HK-2 (cell line): ENCODE measurements around the gene SCLT1.
A peak's percentile ranks its signal among the peaks of the same experiment; 100 is the strongest.
"Not testable (repeated sequence)": the region's sequence is repeated elsewhere in the genome, so short reads cannot be mapped to it uniquely, and the experiment has no call there.

Experiments
- DNase-seq: peaks from one replicate; pipeline ENCODE4 v3.0.0-alpha.2; 2018; ENCODE audit not compliant: unreplicated experiment

SCLT1 gene

DNA sequence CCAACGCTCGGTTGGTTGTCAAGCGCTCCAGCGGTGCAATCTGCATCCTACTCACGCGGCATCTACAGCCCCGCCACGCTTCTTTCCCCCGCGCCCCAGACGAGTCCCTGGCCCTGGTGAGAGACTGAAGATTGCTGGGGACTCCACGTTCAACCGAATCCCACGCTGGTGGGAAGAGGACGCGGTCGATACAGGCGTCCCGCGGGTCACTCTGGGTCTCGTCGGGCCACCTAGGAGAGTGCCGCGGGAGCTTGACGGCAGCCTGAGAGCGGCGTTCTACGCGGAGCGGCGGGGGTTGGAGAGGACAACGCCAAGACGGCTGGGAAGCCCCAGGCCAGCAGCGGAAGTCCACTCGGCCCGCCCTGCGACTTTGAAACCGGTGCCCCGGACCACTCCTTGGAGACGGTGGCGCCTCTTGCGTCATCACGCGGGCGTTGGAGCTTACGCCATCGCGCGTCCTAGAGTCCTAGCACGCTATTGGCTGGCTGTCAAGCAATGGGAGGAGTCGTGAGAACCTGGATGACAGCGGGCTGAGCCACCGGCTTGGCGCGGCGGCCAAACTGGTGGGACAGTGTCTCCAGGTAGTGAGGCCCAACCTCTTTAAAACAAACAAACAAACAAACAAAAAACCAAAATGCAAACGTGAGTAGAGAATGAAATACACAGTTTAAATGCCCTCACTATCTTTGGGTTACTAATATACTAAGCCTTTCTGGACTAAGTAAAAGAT is at the start of gene SCLT1:
TSS of gene SCLT1 (minus strand) at position 349 of the 730 bp plus-strand sequence. CDS start 436 bp downstream, outside the sequence.
- DNase-seq, result peak; percentile 98

GRCh38 chr4:129140521-129140920 is 47.2 kb upstream of the SCLT1 start:
- no peak for DNase-seq

DNA sequence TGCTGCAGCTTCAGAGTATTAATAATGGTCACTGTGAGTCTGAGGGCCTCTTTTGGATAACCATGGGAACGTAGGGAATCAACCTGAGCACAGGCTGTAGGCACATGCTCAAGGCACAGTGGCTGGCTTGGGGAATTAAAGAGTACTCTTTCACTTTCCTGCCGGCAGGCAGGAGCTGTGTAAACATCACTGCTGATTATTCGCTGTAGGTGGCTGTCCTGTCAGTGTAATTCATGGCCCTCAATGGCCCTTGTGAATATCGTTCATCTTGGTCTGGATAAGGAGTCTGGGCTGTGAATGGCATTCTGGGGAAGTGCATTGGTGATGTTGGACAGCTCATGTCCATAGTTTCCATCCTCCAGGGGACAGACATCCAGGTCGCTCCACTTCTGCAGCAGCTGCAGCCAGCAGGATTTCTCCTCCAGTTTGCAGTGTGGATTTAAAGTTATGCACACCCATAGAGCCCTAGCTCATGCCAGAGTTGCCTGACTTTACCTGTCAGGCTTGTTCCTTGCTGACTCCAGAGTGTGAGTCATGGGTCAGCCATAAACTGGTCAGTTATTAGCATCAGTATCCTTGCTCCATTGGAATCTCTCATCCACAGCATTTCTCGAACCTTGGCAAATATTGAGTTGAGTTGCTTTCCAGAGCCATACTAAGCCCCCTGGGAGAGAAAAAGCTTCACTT is 45.6 kb upstream of the SCLT1 start:
- no peak for DNase-seq

- DNase-seq, result no peak
Observed at GRCh38 chr4:129136433-129136832, 43.1 kb upstream of the SCLT1 start.

- DNase-seq, result no peak
Observed at GRCh38 chr4:129131343-129131742, 38.0 kb upstream of the SCLT1 start.

GRCh38 chr4:129129143-129129542 is 35.8 kb upstream of the SCLT1 start:
- DNase-seq, result no peak

GRCh38 chr4:129126614-129127013 is 33.3 kb upstream of the SCLT1 start:
- not testable (repeated sequence) for DNase-seq

- no peak for DNase-seq
Observed at GRCh38 chr4:129117705-129118104, 24.4 kb upstream of the SCLT1 start.

- no peak for DNase-seq
Observed at GRCh38 chr4:129113919-129114318, 20.6 kb upstream of the SCLT1 start.

DNA sequence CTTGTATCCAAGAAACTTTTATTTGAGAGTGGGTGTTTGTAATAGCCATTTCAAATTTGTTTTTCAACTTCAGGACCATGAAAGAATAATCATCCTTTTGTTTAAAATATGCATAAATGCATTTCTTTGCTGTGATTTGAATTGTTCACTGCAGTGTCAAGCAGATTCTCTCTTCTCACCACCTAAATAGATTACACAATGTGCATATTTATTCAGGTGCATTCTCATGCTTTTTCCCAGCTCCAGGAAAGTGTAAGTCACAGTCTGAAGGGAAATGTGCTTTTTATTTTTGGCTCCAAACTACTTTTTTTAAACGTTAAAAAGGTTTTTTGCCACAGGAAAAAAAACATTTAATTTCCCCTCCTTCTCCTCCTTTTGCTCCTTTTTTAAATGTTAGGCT is 20.1 kb upstream of the SCLT1 start:
- DNase-seq, result no peak

DNA sequence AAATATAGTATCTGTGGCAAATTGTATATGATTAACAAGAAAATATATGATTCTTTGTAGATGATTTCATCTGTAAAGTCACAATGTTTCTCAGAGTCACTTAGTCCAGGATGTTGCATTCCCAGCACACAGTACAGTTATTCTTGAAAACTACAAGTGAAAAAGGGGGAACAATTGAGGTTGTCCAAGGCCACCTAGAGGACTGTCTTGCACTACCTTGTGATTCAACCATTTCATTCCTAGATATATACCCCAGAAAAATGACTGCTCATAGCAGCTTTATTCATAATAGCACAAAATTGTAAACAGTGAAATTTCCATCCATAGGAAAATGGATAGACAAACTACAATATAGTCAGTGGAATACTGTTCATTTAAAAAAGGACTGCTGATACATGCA is 18.6 kb upstream of the SCLT1 start:
- DNase-seq, result no peak

DNA sequence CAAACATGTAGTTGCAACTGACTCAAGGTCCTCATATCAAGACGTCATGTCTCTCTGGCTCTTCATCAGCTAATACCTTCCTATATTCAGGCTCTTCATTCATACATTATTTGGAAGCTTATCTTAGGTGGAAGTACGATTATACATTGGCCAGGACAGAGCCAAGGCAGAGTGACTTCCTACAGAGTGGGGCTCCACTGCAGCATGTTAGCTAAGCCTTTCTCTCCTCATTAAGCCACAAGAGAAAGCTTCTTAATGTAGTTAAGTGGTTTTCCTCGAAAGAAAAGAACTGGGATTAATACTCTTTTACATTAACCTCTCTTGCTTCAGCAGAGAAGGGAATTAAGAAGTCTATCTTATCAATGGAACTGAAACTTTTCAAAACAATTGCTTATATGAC is 17.6 kb upstream of the SCLT1 start:
- DNase-seq, result no peak

DNA sequence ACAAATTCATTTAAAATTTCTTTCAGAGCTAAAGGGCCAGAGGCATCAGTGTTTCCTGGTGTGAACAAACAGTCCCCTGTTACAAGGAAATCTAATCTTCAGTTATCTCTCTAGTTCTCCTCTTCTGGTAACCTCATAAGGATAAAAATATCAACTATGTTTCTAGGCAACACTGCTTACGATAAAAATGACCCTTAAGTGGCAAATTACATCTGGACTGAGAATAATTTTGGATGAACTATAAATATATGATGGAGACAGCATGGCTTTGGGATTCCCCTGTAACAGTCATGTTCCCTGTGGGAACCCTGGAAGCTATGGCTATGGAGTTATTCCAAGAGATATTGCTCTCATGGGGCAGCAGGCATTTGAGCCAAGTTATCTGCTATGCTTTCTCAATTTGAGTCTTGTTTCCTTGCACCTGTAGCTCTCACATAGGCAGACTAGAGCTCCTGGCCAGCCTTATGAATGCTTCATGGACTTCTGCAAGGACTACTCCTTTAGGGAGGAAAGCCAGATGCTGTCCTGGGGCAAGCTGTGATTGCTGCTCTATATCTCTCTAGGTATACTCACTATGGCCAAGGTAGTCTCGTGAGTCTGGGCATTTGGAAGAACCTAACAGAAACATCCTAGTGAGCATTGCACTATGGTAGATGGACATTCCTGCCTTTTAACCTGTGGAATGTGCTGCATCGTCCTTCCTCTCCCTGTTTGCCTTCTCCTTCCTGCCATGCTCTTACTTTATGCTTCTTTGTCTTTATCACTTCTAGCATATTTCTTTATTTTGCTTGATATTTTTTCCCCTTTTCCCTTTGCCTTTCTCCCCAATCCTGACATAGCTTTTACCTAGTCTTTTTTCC is 16.9 kb upstream of the SCLT1 start:
- DNase-seq, result no peak

- DNase-seq, result no peak
Observed at GRCh38 chr4:129098531-129099001, 5.2 kb upstream of the SCLT1 start.

GRCh38 chr4:129095811-129096454 is 2.6 kb upstream of the SCLT1 start, which contains the start of gene C4orf33:
Gene C4orf33, plus strand, starts transcription at chr4:129096152. Its CDS starts 6,459 bp downstream, at chr4:129102611.
- DNase-seq, result peak; percentile 54

- DNase-seq, result no peak
Observed at GRCh38 chr4:129094347-129094746, 1.0 kb upstream of the SCLT1 start.

GRCh38 chr4:129092631-129093190 is 628 bp downstream of the SCLT1 start:
- no peak for DNase-seq

GRCh38 chr4:129087516-129087915 is 5.8 kb downstream of the SCLT1 start:
- no peak for DNase-seq

- DNase-seq, result no peak
Observed at GRCh38 chr4:129085472-129085871, 7.9 kb downstream of the SCLT1 start.

GRCh38 chr4:129082302-129082701 is 11.0 kb downstream of the SCLT1 start:
- no peak for DNase-seq

GRCh38 chr4:129080129-129080528 is 13.2 kb downstream of the SCLT1 start:
- DNase-seq, result no peak
